Ramos (cell line): Measurements from ENCODE around the gene GP1BB.
"Not testable (repeated sequence)": the region's sequence is repeated elsewhere in the genome, so short reads cannot be mapped to it uniquely, and the experiment has no call there.

Experiments used
- in situ Hi-C: fragments of 300-500 bp; cut with MboI; formaldehyde crosslinking; loops from one replicate; pipeline ENCODE4 v1.14.3; 2022; ENCODE audit warnings: low sequenced_read_pairs; ENCODE audit not compliant: unreplicated experiment

GP1BB gene

GRCh38 chr22:19693581-19693980, 29.8 kb upstream of the GP1BB start:
- in situ Hi-C loops: no loop called here

DNA sequence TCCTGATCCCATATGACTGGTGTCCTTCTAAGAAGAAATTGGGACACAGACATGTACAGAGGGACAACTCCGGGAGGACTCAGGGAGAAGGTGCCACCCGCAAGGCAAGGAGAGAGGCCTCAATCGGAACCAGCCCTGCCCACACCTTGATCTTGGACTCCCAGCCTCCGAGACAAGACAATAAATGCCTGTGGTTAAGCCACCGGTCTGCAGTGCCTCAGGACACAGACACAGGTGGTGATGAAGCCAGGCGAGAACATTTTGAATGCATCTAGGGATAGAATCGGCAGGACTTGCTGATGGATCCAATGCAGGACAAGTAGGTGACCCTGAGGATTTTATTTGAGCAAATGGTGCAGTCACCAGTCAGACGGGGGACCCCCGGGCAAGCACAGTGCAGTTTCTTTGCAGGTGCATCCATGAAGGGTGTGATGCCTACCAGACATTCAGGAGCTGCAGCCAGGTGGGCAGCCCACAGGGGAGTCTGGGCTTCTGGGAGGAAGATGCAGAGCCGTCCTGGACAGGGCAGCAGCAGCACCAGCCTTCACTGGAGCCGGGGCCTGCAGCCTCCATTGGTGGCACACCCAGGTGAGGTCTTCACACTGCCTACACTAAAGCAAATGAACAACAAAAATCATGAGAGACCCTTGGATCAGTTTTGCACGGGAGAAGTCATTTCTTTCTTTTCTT, 29.2 kb upstream of the GP1BB start:
- in situ Hi-C loops: no loop called here

GRCh38 chr22:19694696-19695095, 28.6 kb upstream of the GP1BB start:
- in situ Hi-C loops: no loop called here

GRCh38 chr22:19696504-19697276, 26.6 kb upstream of the GP1BB start:
- in situ Hi-C loops: no loop called here

DNA sequence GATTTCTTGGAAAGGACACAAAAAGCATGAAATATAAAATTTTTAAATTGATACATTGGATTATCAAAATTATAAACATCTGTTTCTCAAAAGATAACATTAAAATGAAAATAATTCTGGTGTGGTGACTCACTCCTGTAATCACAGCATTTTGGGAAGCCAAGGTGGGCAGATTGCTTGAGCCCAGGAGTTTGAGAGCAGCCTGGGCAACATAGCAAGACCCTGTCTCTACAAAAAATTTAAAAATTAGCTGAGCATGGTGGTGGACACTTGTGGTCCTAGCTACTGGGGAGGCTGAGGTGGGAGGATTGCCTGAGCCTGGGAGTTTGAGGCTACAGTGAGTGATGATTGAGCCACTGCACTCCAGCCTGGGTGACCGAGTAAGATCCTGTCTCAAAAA, 25.5 kb upstream of the GP1BB start:
- in situ Hi-C loops: not testable (repeated sequence)

DNA sequence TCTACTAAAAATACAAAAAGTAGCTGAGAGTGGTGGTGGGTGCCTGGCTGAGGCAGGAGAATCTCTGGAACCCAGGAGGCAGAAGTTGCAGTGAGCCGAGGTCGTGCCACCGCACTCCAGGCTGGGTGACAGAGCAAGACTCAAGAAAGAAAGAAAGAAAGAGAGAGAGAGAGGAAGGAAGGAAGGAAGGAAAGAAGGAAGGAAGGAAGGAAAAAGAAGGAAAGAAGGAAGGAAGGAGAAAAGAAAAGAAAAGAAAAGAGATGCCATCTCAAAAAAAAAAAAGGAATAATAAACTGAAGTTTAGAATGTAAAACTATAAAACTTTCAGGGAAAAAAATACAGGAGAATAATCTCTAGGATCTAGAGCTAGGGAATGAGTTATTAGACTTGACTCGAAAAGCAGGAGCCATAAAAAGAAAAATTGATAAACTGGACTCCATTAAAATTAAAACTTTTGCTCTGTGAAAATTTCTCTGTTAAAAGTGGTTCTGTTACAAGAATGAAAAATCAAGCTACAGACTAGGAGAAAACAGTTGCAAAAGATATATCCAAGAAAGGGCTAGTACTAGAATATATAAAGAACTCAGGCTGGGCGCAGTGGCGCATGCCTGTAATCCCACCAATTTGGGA, 22.4 kb upstream of the GP1BB start:
- in situ Hi-C loops: no loop called here

DNA sequence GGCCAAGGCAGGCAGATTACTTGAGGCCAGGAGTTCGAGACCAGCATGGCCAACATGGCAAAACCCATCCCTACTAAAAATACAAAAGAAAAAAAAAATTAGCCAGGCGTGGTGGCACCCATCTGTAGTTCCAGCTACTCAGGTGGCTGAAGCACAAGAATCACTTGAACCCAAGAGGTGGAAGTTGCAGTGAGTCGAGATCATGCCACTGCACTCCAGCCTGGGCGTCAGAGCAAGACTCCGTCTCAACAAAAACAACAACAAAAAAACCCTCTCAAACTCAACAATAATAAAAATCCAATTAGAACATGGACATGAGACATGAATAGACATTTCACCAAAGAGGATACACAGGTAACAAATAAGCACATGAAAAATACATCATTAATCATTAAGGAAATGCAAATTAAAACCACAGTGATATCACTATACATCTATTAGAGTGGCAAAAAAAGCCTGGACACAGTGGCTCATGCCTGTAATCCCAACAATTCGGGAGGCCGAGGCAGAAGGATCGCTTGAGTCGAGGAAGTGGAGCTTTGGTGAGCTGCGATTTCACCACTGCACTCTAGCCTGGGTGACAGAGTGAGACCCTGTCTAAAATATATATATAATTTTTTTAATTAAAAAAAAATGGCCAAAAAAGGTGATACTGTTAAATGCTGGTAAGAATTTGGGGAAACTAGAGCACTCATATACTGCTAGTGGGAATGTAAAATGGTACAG, 21.8 kb upstream of the GP1BB start:
- in situ Hi-C loops: no loop called here

- in situ Hi-C loops: no loop called here
Observed at GRCh38 chr22:19703869-19704268, 19.5 kb upstream of the GP1BB start.

DNA sequence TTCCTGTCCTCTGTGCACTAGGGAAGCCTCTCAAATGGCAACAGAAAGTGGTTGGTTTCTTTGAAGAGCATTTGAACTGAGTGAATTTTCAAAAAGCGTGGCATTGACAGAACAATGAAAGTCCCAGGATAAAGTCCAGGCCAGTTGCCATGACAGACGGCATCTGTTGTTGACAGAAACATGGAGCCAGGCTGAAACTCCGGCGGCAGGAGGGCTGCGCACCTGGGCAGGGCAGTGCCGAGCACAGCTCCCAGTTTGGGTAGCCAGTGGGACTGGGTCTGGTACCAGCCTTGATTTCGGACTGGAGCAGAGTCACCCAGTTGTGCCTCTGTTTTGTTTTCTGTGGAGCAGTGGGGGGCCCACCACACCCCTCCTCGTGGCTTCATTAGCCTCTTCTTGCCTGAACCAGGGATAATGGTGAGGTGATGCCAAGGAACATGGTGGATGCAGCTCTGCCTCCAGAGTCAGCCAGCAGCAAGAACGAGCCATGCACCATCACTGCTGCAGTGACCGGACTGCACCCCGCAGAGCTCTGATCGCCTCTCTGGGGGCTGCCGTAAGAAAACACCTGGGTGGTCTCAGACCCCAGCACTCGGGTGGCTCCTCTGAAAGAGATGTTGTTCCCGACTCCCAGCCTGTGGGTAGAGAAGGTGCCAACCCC, 18.9 kb upstream of the GP1BB start:
- in situ Hi-C loops: no loop called here

- in situ Hi-C loops: no loop called here
Observed at GRCh38 chr22:19705181-19705934, 18.0 kb upstream of the GP1BB start.

GRCh38 chr22:19706661-19707151, 16.6 kb upstream of the GP1BB start:
- in situ Hi-C loops: no loop called here

DNA sequence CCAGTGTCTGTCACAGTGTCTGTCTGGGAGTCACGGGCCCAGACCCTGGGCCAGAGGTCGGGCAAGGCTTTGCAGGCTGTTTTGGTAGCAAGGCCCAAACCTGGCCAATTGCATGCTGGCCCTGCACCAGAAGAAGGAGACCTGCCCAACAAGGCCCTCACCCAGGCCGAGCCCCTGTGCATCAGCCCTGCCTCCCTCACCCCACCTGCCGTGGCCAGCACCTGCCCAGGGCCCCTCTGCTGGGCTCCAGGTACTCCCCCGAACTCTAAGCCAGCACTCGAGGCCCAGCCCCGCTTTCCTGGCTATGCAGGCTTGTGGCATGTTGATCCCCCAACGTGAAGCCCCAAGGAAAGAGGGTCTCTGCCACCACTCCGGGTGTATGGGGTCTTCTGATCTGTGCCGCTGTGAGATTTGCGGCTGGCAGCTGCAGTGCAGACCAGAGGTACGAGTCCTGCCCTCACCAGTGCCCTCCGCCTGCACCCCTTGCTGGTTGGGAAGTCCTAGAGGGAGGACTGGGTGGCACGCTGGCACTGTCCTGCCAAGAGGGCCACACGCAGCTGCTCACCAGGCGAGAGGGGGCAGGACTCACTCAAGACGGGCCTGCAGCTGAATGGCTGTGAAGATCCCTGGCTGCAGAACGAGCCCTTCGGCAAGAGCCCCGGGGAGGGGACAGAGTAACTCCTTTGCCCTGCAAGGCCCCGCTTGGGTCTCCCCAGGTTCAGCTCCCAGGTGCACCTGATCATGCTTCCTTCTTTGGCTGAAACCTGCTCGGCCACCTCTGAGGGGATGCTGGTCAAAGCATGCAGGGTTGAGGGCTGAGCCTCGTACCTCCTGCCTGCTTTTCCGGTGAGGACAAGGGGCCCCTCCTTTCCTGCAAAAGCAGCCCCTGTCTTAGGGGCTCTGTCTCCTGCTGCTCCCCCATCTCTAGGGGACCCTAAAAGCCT, 15.7 kb upstream of the GP1BB start:
- in situ Hi-C loops: no loop called here

DNA sequence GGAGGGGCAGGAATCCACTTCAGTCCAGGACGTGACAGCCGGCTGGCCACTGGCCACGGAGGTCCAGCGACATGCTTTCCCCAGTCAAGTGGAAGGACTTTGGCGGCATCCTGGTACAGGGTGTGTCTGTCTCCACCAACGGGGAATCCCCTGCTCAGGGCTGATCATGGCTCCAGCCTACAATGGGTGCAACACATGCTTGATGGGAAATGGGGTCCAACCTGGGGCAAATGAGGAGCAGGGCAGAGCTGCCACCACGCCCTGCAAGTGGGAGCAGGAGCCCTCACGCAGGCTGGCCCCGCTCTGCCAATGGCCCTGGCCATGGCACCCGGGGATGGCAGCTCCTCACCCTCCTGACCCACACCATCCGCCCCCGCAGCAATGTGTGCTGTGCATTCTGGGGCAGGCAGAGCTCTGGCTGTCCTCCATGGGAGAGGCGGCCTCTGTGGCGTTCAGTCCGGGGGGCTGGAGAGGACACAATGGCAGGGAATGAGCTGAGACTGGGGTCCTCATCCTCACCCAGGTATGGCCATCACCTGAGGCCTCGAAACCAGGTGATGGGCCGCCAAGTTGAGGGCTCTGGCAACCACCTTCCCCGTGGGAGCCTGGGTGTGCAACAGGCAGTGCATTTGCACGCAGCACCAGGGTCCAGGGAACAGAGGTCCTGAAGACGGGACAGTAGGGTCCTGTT, 14.9 kb upstream of the GP1BB start:
- in situ Hi-C loops: no loop called here

DNA sequence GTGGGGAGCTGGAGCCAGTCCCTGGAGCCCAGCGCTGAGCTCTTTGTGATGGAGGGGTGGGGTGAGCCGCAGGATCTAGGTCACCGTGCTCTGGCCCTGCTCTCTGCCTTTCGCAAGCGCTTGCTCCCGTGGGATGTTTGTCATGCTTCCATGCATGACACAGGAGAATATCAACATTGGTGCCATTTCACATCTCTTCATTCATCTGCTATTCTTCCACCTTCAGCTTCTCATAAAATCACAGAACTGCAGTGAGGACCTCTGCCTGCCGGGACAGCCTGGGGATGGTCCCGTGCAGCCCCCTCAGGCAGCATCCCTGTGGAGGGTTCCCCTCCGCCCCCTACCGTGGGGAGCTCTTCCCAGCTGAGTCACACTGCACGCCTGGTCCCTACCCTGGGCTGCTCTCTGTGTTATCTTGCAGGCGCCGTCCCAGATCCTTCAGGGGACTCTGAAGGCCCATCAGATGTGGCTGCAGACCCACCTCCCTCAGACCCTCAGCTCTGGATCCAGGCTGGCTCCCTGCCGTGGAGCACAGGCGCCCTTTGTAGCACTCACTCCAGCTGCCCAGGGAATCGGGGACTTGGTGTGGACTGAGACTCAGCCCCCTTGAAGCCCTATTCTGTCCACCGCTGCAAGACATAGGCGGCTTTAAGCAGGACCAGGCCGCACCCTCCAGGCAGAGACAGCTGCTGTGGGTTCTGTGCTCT, 14.1 kb upstream of the GP1BB start:
- in situ Hi-C loops: no loop called here

DNA sequence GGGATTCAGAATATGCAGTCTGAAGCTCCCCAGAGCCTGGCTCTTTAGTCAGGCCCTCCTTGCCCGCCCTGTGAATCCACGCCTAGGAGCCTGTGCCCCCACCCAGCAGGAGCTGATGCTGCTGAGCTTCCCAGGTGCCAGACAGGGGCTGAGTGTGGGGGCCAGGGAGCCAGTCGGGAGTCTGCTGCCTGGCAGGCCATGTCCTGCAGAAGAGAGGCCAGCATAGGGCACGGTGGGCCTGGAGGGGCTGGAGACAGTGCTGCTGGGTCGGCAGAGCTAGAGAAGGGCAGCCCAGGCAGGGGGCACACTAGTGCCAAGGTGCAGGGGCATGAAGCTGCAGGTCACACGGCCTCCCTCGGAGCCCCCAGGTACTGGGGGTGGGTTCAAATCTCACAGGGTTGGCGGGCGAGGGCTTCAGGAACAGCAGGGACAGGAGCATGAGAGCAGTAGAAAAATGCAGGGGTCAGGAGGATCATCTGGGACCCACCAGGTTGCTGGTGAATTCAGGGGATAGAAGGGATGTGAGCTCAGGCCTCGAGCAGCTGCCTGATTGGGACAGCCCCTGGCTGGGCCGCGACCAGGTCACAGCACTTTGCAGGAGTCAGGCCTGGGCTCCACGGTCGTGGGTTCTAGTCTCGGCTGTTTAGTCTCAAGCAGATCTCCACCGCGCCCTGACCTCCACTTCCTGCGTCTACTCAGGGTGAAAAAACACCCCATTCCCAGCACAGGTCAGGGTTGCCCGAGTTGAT, 13.1 kb upstream of the GP1BB start:
- in situ Hi-C loops: no loop called here

- in situ Hi-C loops: no loop called here
Observed at GRCh38 chr22:19710769-19711106, 12.6 kb upstream of the GP1BB start.

DNA sequence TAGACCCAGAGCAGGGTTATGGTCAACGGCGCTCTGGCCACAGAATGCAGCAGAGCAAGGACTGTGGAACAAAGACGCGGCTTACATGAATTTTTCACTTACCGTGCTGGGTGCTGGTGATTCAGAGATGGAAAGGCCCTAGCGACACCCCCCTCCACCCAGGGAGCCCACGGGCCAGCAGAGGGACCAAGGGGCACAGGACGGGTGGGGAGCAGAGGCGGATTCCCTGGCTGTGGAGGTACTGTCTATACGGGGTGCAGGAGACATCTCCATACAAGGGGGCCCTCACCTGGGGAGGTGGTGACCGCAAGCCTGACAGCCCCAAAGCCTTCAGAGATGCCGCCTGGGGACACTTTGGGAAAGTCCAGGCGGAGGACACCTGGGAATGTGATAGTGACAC, 10.1 kb upstream of the GP1BB start:
- in situ Hi-C loops: no loop called here
